ENCODE measurements around the gene NHSL1. TPM values are rescaled to one million over a fixed set of nuclear protein-coding genes. Genes with fewer than 3 reads are reported as not detected.

The NHSL1 gene
- total RNA-seq, 1 donor from 2014 or later = 71.3 TPM

- FAIRE-seq = no peak
- no peak for DNase-seq (ENCODE audit: low spot score in 2 of 2)
Measured at GRCh38 chr6:138468320-138469015, 30.8 kb downstream of the NHSL1 start.

GRCh38 chr6:138467901-138468300 is 31.4 kb downstream of the NHSL1 start:
- DNase-seq (ENCODE audit: low spot score in 2 of 2) (no peak), FAIRE-seq (no peak)

- DNase-seq (ENCODE audit: low spot score in 2 of 2) (no peak), FAIRE-seq (no peak)
Measured at GRCh38 chr6:138465007-138465645, 34.2 kb downstream of the NHSL1 start.

- FAIRE-seq = no peak
- no peak for DNase-seq (ENCODE audit: low spot score in 2 of 2)
Measured at GRCh38 chr6:138464085-138464484, 35.2 kb downstream of the NHSL1 start.

- FAIRE-seq (no peak), DNase-seq (ENCODE audit: low spot score in 2 of 2) (no peak)
Measured at GRCh38 chr6:138461647-138462046, 37.6 kb downstream of the NHSL1 start.

- no peak for FAIRE-seq
Measured at GRCh38 chr6:138456401-138456790, 42.9 kb downstream of the NHSL1 start.

GRCh38 chr6:138455746-138456400 is 43.4 kb downstream of the NHSL1 start:
- no peak for DNase-seq (ENCODE audit: low spot score in 2 of 2)
- FAIRE-seq = no peak

More at GRCh38 chr6:138456401-138456790, 42.9 kb downstream of the NHSL1 start:
- DNase-seq (ENCODE audit: low spot score in 2 of 2) = no peak

GRCh38 chr6:138454981-138455706 is 44.1 kb downstream of the NHSL1 start:
- FAIRE-seq (no peak), DNase-seq (ENCODE audit: low spot score in 2 of 2) (no peak)

- DNase-seq (ENCODE audit: low spot score in 2 of 2) (no peak), FAIRE-seq (no peak)
Measured at GRCh38 chr6:138451043-138451442, 48.3 kb downstream of the NHSL1 start.

GRCh38 chr6:138450445-138450844 is 48.8 kb downstream of the NHSL1 start:
- FAIRE-seq (no peak), DNase-seq (ENCODE audit: low spot score in 2 of 2) (no peak)

- DNase-seq (ENCODE audit: low spot score in 2 of 2) (no peak), FAIRE-seq (no peak)
Measured at GRCh38 chr6:138446821-138447220, 52.5 kb downstream of the NHSL1 start.

GRCh38 chr6:138443979-138444378 is 55.3 kb downstream of the NHSL1 start:
- FAIRE-seq = no peak
- no peak for DNase-seq (ENCODE audit: low spot score in 2 of 2)

GRCh38 chr6:138442663-138443062 is 56.6 kb downstream of the NHSL1 start:
- DNase-seq (ENCODE audit: low spot score in 2 of 2) = no peak
- no peak for FAIRE-seq

GRCh38 chr6:138441965-138442364 is 57.3 kb downstream of the NHSL1 start:
- DNase-seq (ENCODE audit: low spot score in 2 of 2) = no peak
- no peak for FAIRE-seq

GRCh38 chr6:138440758-138441357 is 58.4 kb downstream of the NHSL1 start:
- DNase-seq (ENCODE audit: low spot score in 2 of 2) = no peak
- FAIRE-seq = no peak

- no peak for FAIRE-seq
- DNase-seq (ENCODE audit: low spot score in 2 of 2) = no peak
Measured at GRCh38 chr6:138440296-138440695, 59.0 kb downstream of the NHSL1 start.

- FAIRE-seq (no peak), DNase-seq (ENCODE audit: low spot score in 2 of 2) (no peak)
Measured at GRCh38 chr6:138439546-138439945, 59.7 kb downstream of the NHSL1 start.

GRCh38 chr6:138434925-138435324 is 64.4 kb downstream of the NHSL1 start:
- FAIRE-seq = no peak

GRCh38 chr6:138434096-138434495 is 65.2 kb downstream of the NHSL1 start:
- FAIRE-seq (no peak), DNase-seq (ENCODE audit: low spot score in 2 of 2) (no peak)

More at GRCh38 chr6:138434925-138435324, 64.4 kb downstream of the NHSL1 start:
- no peak for DNase-seq (ENCODE audit: low spot score in 2 of 2)

- DNase-seq (ENCODE audit: low spot score in 2 of 2) (no peak), FAIRE-seq (no peak)
Measured at GRCh38 chr6:138432063-138432356, 67.3 kb downstream of the NHSL1 start.

All from frontal cortex (tissue), 4 donors.